ENCODE measurements around the gene CIZ1. TPM values are rescaled to one million over a fixed set of nuclear protein-coding genes. Genes with fewer than 3 reads are reported as not detected.
A peak's percentile ranks its signal among the peaks of the same experiment; 100 is the strongest.

The CIZ1 gene
- total and polyA plus RNA-seq, 2 of the 13 experiments (the other 11 are each of a cell fraction or from before 2014, with no cell fraction given): 30.6 to 50.3 TPM

- TF ChIP-seq ARNT2 (CRISPR knock-in tag; IDR thresholded peaks at IDR 0.05; ENCODE audit: low read depth) (peak; percentile 73), ZNF510 (CRISPR knock-in tag; IDR thresholded peaks at IDR 0.05; ENCODE audit: low read depth) (no peak), SRSF4 (IDR thresholded peaks at IDR 0.05; ENCODE audit: low read depth, low read length, poor library complexity, severe bottlenecking) (no peak), MIXL1 (CRISPR knock-in tag; IDR thresholded peaks at IDR 0.05) (peak; percentile 19; the same call in 1 of the 2 replicates), HOXD1 (CRISPR knock-in tag; IDR thresholded peaks at IDR 0.05) (no peak), ZNF251 (CRISPR knock-in tag; IDR thresholded peaks at IDR 0.05) (no peak), ZNF616 (CRISPR knock-in tag; IDR thresholded peaks at IDR 0.05; ENCODE audit: low read depth) (peak; percentile 56; the same call in 1 of the 2 replicates), ZNF589 (CRISPR knock-in tag; conservative IDR thresholded peaks at IDR 0.05) (no peak), ZNF704 (CRISPR knock-in tag; IDR thresholded peaks at IDR 0.05; ENCODE audit: borderline replicate concordance) (peak; percentile 75; the same call in 1 of the 2 replicates), ZNF530 (CRISPR knock-in tag; IDR thresholded peaks at IDR 0.05; ENCODE audit: low read depth) (no peak), TSC22D2 (CRISPR knock-in tag; IDR thresholded peaks at IDR 0.05; ENCODE audit: borderline replicate concordance) (no peak), KLF9 (CRISPR knock-in tag; IDR thresholded peaks at IDR 0.05; ENCODE audit: low read depth) (no peak), TFDP2 (CRISPR knock-in tag; IDR thresholded peaks at IDR 0.05) (peak; percentile 53), KDM6A (CRISPR knock-in tag; IDR thresholded peaks at IDR 0.05; ENCODE audit: low read depth) (no peak), SETDB1 (CRISPR knock-in tag; IDR thresholded peaks at IDR 0.05; ENCODE audit: borderline replicate concordance) (no peak), HDAC6 (IDR thresholded peaks at IDR 0.05; ENCODE audit: low read depth, low read length) (no peak), ZNF430 (CRISPR knock-in tag; IDR thresholded peaks at IDR 0.05) (no peak), ZNF446 (CRISPR knock-in tag; IDR thresholded peaks at IDR 0.05) (no peak)
- TF ChIP-seq, protein P1, sequence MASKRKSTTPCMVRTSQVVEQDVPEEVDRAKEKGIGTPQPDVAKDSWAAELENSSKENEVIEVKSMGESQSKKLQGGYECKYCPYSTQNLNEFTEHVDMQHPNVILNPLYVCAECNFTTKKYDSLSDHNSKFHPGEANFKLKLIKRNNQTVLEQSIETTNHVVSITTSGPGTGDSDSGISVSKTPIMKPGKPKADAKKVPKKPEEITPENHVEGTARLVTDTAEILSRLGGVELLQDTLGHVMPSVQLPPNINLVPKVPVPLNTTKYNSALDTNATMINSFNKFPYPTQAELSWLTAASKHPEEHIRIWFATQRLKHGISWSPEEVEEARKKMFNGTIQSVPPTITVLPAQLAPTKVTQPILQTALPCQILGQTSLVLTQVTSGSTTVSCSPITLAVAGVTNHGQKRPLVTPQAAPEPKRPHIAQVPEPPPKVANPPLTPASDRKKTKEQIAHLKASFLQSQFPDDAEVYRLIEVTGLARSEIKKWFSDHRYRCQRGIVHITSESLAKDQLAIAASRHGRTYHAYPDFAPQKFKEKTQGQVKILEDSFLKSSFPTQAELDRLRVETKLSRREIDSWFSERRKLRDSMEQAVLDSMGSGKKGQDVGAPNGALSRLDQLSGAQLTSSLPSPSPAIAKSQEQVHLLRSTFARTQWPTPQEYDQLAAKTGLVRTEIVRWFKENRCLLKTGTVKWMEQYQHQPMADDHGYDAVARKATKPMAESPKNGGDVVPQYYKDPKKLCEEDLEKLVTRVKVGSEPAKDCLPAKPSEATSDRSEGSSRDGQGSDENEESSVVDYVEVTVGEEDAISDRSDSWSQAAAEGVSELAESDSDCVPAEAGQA (IDR thresholded peaks at IDR 0.05; ENCODE audit: low read depth): peak; percentile 30; the same call in 1 of the 2 replicates
- TF ChIP-seq, protein P1 (CRISPR knock-in tag; IDR thresholded peaks at IDR 0.05; ENCODE audit: borderline replicate concordance): no peak
- TF ChIP-seq, protein P2, sequence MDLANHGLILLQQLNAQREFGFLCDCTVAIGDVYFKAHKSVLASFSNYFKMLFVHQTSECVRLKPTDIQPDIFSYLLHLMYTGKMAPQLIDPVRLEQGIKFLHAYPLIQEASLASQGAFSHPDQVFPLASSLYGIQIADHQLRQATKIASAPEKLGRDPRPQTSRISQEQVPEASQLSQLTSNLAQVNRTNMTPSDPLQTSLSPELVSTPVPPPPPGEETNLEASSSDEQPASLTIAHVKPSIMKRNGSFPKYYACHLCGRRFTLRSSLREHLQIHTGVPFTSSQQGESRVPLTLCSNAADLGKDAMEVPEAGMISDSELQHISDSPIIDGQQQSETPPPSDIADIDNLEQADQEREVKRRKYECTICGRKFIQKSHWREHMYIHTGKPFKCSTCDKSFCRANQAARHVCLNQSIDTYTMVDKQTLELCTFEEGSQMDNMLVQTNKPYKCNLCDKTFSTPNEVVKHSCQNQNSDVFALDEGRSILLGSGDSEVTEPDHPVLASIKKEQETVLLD (CRISPR knock-in tag; IDR thresholded peaks at IDR 0.05; ENCODE audit: low read depth): 0 out of 2 replicates have a peak, but pooled peaks have one; percentile 19
These were observed at the start of gene CIZ1 (continued) for GRCh38 chr9:128191406-128192046.

Measured in HepG2 (cell line).